GM19193 (cell line): ENCODE results near the gene GPATCH4.

ENCODE experiments used
- POLR2A ChIP-seq: IDR thresholded peaks from 4 replicates; pipeline ENCODE4 v1.6.1; 2011; ENCODE audit not compliant: insufficient read depth, insufficient read length; ENCODE audit errors: extremely low read depth

The GPATCH4 gene

DNA sequence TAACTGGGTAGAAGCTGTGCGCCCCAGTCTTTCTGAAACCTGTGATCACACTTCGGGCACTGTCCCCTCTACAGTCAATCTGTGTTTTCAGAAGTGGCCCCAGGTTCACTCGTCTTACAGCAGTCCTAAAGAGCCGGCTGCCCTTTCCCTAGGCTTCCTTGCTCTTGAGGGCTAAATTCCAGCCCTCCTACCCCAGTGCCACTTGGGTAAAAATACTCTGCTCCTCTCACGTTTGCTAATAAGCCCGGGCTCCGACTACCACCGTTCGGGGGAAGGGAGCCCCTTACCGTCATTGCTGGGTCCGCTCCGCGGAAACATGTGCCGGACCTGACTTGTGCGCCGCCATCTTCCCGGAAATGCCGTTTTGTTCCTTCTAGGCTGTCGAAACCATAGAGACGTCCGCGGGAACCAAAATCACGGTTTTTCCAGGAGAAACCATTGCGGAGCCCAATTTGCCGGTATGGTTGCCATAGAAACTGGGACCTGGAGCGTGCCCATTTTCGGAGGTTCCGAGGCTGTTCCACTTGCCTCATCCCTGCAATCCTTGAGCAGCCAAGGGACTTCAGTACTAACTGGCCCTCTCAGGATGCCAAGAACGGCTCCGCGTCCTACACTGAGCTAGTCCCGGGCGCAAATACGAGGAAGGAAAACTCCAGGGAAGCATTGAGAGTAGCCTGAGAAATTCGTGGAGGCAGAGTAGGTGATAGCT lies at the start of gene GPATCH4:
Gene GPATCH4, minus strand, starts transcription at position 358 of the 709 bp plus-strand sequence.
- TF ChIP-seq POLR2A, result peak; percentile 86

DNA sequence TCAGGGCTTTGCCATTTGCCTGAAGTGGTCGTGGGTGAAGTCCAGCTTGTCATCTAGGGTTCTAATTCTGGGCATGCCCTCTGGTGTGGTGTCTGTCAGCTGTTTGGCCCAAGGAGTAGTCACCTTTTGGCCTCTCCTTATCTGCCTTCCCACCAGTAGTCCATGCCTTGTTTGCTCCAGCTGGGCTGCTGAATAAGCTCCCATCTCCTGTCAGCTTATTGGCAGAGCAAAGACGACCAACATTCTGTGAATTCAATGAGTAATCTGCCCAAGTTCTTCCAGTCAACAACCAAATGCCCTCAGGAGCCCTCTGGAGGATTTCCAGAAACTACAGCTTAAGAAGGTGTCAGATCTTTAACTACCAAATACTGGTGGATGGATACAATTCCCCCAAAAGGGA lies 47.7 kb upstream of the GPATCH4 start:
- no peak for TF ChIP-seq POLR2A

DNA sequence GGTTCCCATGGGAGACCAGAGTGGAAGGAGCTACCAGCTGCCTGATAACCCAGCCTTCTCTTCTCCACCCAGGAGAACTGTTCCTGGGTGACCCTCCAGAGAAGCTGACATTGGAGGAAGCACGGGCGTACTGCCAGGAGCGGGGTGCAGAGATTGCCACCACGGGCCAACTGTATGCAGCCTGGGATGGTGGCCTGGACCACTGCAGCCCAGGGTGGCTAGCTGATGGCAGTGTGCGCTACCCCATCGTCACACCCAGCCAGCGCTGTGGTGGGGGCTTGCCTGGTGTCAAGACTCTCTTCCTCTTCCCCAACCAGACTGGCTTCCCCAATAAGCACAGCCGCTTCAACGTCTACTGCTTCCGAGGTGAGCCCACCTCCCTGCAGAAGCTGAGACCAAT lies 47.2 kb upstream of the GPATCH4 start:
- no peak for TF ChIP-seq POLR2A

- no peak for TF ChIP-seq POLR2A
Observed at GRCh38 chr1:156647351-156647750, 46.1 kb upstream of the GPATCH4 start.

GRCh38 chr1:156646738-156647211 lies 45.5 kb upstream of the GPATCH4 start:
- no peak for TF ChIP-seq POLR2A

DNA sequence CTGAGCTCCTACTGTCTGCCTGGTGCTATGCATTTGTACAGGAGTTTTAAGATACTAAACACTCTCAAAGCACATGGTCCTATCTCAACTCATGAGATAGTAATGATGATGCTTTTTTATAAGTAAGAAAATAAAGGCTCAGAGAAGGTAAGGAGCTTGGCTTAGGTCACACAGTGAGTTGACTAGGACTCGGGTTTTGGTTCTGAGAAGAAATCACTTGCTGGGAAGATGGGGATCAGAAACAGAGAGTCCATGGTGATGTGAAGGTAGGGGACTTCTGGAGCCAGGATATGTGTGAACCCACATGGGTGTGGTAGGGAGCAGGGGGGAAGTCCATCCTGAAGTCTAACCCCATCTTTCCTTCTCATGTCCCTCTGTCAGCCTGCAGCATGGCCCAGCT lies 44.4 kb upstream of the GPATCH4 start:
- TF ChIP-seq POLR2A, result no peak

- no peak for TF ChIP-seq POLR2A
Observed at GRCh38 chr1:156645056-156645455, 43.8 kb upstream of the GPATCH4 start.

DNA sequence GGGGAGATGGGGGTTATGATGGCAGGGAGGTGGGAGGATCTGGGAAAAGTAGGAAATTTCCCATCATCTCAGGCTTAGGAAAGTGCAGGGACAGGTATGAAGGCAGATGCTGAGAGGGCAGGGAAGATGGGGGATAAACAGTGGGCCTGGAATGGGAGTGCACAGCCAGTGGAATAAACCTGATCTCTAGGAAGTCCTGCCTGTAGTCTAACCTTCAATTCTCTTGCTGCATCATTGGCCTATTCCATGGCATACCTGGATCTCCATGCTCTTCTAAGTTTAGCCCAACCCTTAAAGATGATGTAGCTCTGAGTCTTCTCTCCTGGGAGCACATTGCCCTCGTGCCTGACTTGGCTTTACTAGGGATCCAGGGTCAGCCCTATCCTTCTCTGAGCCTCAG lies 43.4 kb upstream of the GPATCH4 start:
- TF ChIP-seq POLR2A, result no peak

DNA sequence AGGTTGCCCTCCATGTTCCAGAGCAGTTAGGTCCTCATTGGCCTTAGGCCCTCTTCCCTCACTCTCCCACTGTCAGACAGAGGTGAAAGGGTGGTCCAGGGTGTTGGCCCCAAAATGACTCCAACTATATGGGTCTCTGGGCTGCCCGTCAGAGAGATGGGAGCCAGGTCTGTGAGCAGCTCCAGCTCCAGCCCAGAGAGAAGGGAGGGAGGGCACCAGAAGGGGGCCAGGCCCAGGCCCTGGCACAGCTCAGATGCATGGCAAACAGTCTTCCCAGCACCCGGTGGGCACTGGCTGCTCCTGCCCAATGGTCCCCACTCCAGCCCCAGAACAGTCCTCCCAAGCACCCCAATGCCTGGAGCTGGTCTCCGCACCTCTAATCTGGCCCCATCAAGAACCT lies 42.9 kb upstream of the GPATCH4 start:
- no peak for TF ChIP-seq POLR2A

- no peak for TF ChIP-seq POLR2A
Observed at GRCh38 chr1:156643778-156644092, 42.5 kb upstream of the GPATCH4 start.

GRCh38 chr1:156643049-156643777 lies 41.9 kb upstream of the GPATCH4 start:
- TF ChIP-seq POLR2A, result no peak

- no peak for TF ChIP-seq POLR2A
Observed at GRCh38 chr1:156642265-156643048, 41.2 kb upstream of the GPATCH4 start.

GRCh38 chr1:156641761-156642264 lies 40.5 kb upstream of the GPATCH4 start, which contains the start of gene BCAN:
Gene BCAN, plus strand, starts transcription at chr1:156642117. Its CDS starts 3,938 bp downstream, at chr1:156646055.
- no peak for TF ChIP-seq POLR2A

- no peak for TF ChIP-seq POLR2A
Observed at GRCh38 chr1:156640842-156641706, 39.8 kb upstream of the GPATCH4 start.
